IPS-18a (cell line): ENCODE measurements around the gene PPEF2.

Source experiments
- H3K27ac ChIP-seq: one replicate; pipeline ENCODE4 v1.5.1; 2013; ENCODE audit warnings: low read length
- H3K27me3 ChIP-seq: one replicate; pipeline ENCODE4 v1.6.1; 2013; ENCODE audit warnings: mild to moderate bottlenecking, low read length; ENCODE audit not compliant: control insufficient read depth, insufficient read depth
- H3K36me3 ChIP-seq: one replicate; pipeline ENCODE4 v1.6.1; 2013; ENCODE audit warnings: low read depth, low read length; ENCODE audit not compliant: control insufficient read depth
- H3K4me1 ChIP-seq: one replicate; pipeline ENCODE4 v1.6.1; 2013; ENCODE audit warnings: low read depth, low read length; ENCODE audit not compliant: control insufficient read depth
- H3K4me3 ChIP-seq: one replicate; pipeline ENCODE4 v1.5.1; 2013; ENCODE audit warnings: low read length
- H3K9ac ChIP-seq: one replicate; pipeline ENCODE4 v1.6.1; 2013; ENCODE audit warnings: mild to moderate bottlenecking, low read length, moderate library complexity
- H3K9me3 ChIP-seq: one replicate; pipeline ENCODE4 v1.6.1; 2013; ENCODE audit warnings: low read depth, low read length; ENCODE audit not compliant: control insufficient read depth

The PPEF2 gene

GRCh38 chr4:75823812-75824211 lies 78.4 kb downstream of the PPEF2 start:
- Histone ChIP-seq H3K27me3 (no peaks in the 10 kb centered on the region), H3K36me3 (no peaks in the 10 kb centered on the region)

GRCh38 chr4:75822416-75822815 lies 79.8 kb downstream of the PPEF2 start:
- H3K27me3 ChIP-seq = no peaks in the 10 kb centered on the region
- no peaks in the 10 kb centered on the region for H3K9me3 ChIP-seq
- no peak overlapping the region for H3K9ac ChIP-seq
- H3K27ac ChIP-seq = no peak overlapping the region
- no peaks in the 10 kb centered on the region for H3K36me3 ChIP-seq
- no peaks in the 10 kb centered on the region for H3K4me1 ChIP-seq
- H3K4me3 ChIP-seq = no peak overlapping the region

More at GRCh38 chr4:75823812-75824211, 78.4 kb downstream of the PPEF2 start:
- Histone ChIP-seq H3K4me3 (no peak overlapping the region), H3K9ac (no peak overlapping the region), H3K4me1 (no peaks in the 10 kb centered on the region), H3K9me3 (no peaks in the 10 kb centered on the region), H3K27ac (no peak overlapping the region)

GRCh38 chr4:75821966-75822365 lies 80.3 kb downstream of the PPEF2 start:
- no peaks in the 10 kb centered on the region for H3K4me1 ChIP-seq
- H3K4me3 ChIP-seq = no peak overlapping the region
- no peaks in the 10 kb centered on the region for H3K9me3 ChIP-seq
- H3K36me3 ChIP-seq = no peaks in the 10 kb centered on the region
- no peaks in the 10 kb centered on the region for H3K27me3 ChIP-seq
- H3K27ac ChIP-seq = no peak overlapping the region
- H3K9ac ChIP-seq = no peak overlapping the region

GRCh38 chr4:75821216-75821615 lies 81.0 kb downstream of the PPEF2 start:
- no peak overlapping the region for H3K9ac ChIP-seq
- H3K36me3 ChIP-seq = no peaks in the 10 kb centered on the region
- H3K9me3 ChIP-seq = no peaks in the 10 kb centered on the region
- no peaks in the 10 kb centered on the region for H3K4me1 ChIP-seq
- H3K27me3 ChIP-seq = no peaks in the 10 kb centered on the region
- H3K4me3 ChIP-seq = no peak overlapping the region
- H3K27ac ChIP-seq = no peak overlapping the region

- no peak overlapping the region for H3K27ac ChIP-seq
- H3K4me1 ChIP-seq = no peaks in the 10 kb centered on the region
- H3K36me3 ChIP-seq = peaks cover 2% of the 10 kb centered on the region
- H3K9ac ChIP-seq = no peak overlapping the region
- no peaks in the 10 kb centered on the region for H3K9me3 ChIP-seq
- no peaks in the 10 kb centered on the region for H3K27me3 ChIP-seq
- H3K4me3 ChIP-seq = no peak overlapping the region
Measured at GRCh38 chr4:75820676-75821075, 81.6 kb downstream of the PPEF2 start.

GRCh38 chr4:75820197-75820596 lies 82.1 kb downstream of the PPEF2 start:
- Histone ChIP-seq H3K27me3 (no peaks in the 10 kb centered on the region), H3K36me3 (peaks cover 7% of the 10 kb centered on the region), H3K9me3 (no peaks in the 10 kb centered on the region), H3K9ac (no peak overlapping the region), H3K27ac (no peak overlapping the region), H3K4me1 (no peaks in the 10 kb centered on the region), H3K4me3 (no peak overlapping the region)

- no peaks in the 10 kb centered on the region for H3K27me3 ChIP-seq
- H3K27ac ChIP-seq = no peak overlapping the region
- H3K4me3 ChIP-seq = no peak overlapping the region
- H3K36me3 ChIP-seq = peaks cover 18% of the 10 kb centered on the region
- no peaks in the 10 kb centered on the region for H3K9me3 ChIP-seq
- no peak overlapping the region for H3K9ac ChIP-seq
- no peaks in the 10 kb centered on the region for H3K4me1 ChIP-seq
Measured at GRCh38 chr4:75819121-75819520, 83.1 kb downstream of the PPEF2 start.

GRCh38 chr4:75817901-75818300 lies 84.4 kb downstream of the PPEF2 start:
- Histone ChIP-seq H3K27ac (no peak overlapping the region), H3K27me3 (no peaks in the 10 kb centered on the region), H3K36me3 (peaks cover 29% of the 10 kb centered on the region), H3K4me1 (no peaks in the 10 kb centered on the region), H3K9ac (no peak overlapping the region), H3K4me3 (no peak overlapping the region), H3K9me3 (no peaks in the 10 kb centered on the region)
